A549 (cell line): Measurements from ENCODE around the gene WDR62. TPM values are rescaled to one million over a fixed set of nuclear protein-coding genes. Genes with fewer than 3 reads are reported as not detected.

ENCODE experiments used
- ATAC-seq, 2 experiments: fragments of 200-7000 bp in 1 of 2; fragments of >200 bp in 1 of 2; cut with Nextera tagmentation in 1 of 2; cut with Tn5 transposase in 1 of 2; 3 replicates each; pipeline versions ENCODE4 v1.8.0 to v1.9.1; 2018 to 2020; ENCODE audit warnings: mild to moderate bottlenecking in 1 of 2, moderate library complexity in 1 of 2
- CTCF ChIA-PET: fragments of 300-600 bp; sonication (Branson Sonifier 250); formaldehyde crosslinking; extraction: SDS; loops from one replicate; lab custom pipeline; 2021; ENCODE audit warnings: antibody characterized with exemption, inconsistent platforms; lab: Yijun Ruan, JAX
- POLR2A ChIA-PET: fragments of 350-600 bp; formaldehyde crosslinking; extraction: SDS; loops from one replicate; lab custom pipeline; 2021; ENCODE audit warnings: antibody characterized with exemption, inconsistent platforms; lab: Yijun Ruan, JAX
- DNase-seq, 2 experiments: peaks; one replicate each; pipeline versions ENCODE4 v3.0.0 to v3.0.0-alpha.2; 2011 to 2016; ENCODE audit warnings: low read depth in 1 of 2, low spot score in 1 of 2
- FAIRE-seq: peaks from 2 replicates; lab custom pipeline; 2011; peaks lifted over from hg19 to GRCh38; lab: Jason Lieb, UNC
- H3K27ac ChIP-seq, 2 experiments: fragments of >200 bp; sonication (Bioruptor Twin); formaldehyde crosslinking; 3 replicates each; pipeline ENCODE4 v1.5.1; 2016 to 2017
- H3K4me1 ChIP-seq: fragments of >200 bp; sonication (Bioruptor Twin); formaldehyde crosslinking; 3 replicates; pipeline ENCODE4 v1.6.1; 2016
- H3K4me2 ChIP-seq: fragments of >200 bp; sonication (Bioruptor Twin); formaldehyde crosslinking; 3 replicates; pipeline ENCODE4 v1.6.1; 2016
- H3K4me3 ChIP-seq: fragments of >200 bp; sonication (Bioruptor Twin); formaldehyde crosslinking; 3 replicates; pipeline ENCODE4 v1.5.1; 2016
- H3K9me3 ChIP-seq: fragments of >200 bp; sonication (Bioruptor Twin); formaldehyde crosslinking; 3 replicates; pipeline ENCODE4 v1.6.1; 2016
- CBX8 ChIP-seq: fragments of 200-600 bp; sonication (generic); IDR thresholded peaks from 2 replicates; pipeline ENCODE4 v1.6.1; 2016
- CEBPB ChIP-seq, 2 experiments: fragments of >200 bp in 1 of 2; sonication (Bioruptor Twin) in 1 of 2; formaldehyde crosslinking in 1 of 2; IDR thresholded peaks; 2 replicates each; pipeline ENCODE4 v1.6.1; 2012 to 2016
- CHD4 ChIP-seq: fragments of 200-600 bp; sonication (generic); IDR thresholded peaks from 2 replicates; pipeline ENCODE4 v1.6.1; 2016; ENCODE audit warnings: antibody characterized with exemption, mild to moderate bottlenecking, borderline replicate concordance
- EHF ChIP-seq: fragments of 250-450 bp; sonication (Bioruptor Pico); IDR thresholded peaks from 2 replicates; pipeline ENCODE4 v1.5.0; 2020; ENCODE audit warnings: mild to moderate bottlenecking
- EHMT2 ChIP-seq: fragments of 200-600 bp; sonication (generic); IDR thresholded peaks from 2 replicates; pipeline ENCODE4 v1.6.1; 2016; ENCODE audit warnings: antibody characterized with exemption, low read depth, mild to moderate bottlenecking, moderate library complexity
- ELK1 ChIP-seq: fragments of 150-350 bp; IDR thresholded peaks from 2 replicates; pipeline ENCODE4 v1.6.1; 2014; ENCODE audit warnings: low read depth, mild to moderate bottlenecking, low read length
- EP300 ChIP-seq, 2 experiments: fragments of >200 bp; sonication (Bioruptor Twin); formaldehyde crosslinking; IDR thresholded peaks; 2 replicates in 1 of 2; 3 replicates in 1 of 2; pipeline ENCODE4 v1.6.1; 2016 to 2017
- ESRRA ChIP-seq: fragments of 150-350 bp; IDR thresholded peaks from 2 replicates; pipeline ENCODE4 v1.6.1; 2014; ENCODE audit warnings: mild to moderate bottlenecking, low read length, borderline replicate concordance
- FOSB ChIP-seq: fragments of 250-450 bp; sonication (Bioruptor Pico); IDR thresholded peaks from 2 replicates; pipeline ENCODE4 v1.5.0; 2020; ENCODE audit warnings: mild to moderate bottlenecking, moderate library complexity
- FOXS1 ChIP-seq: fragments of 250-450 bp; sonication (Bioruptor Pico); IDR thresholded peaks from 2 replicates; pipeline ENCODE4 v1.5.0; 2020; ENCODE audit warnings: mild to moderate bottlenecking, moderate library complexity
- HDAC2 ChIP-seq: fragments of 200-600 bp; sonication (generic); IDR thresholded peaks from 2 replicates; pipeline ENCODE4 v1.6.1; 2016
- HEYL ChIP-seq: fragments of 250-450 bp; sonication (Bioruptor Pico); IDR thresholded peaks from 2 replicates; pipeline ENCODE4 v1.8.0; 2021; ENCODE audit warnings: mild to moderate bottlenecking, moderate library complexity
- HOXA7 ChIP-seq: fragments of 250-450 bp; sonication (Bioruptor Pico); IDR thresholded peaks from 2 replicates; pipeline ENCODE4 v1.5.0; 2020; ENCODE audit warnings: mild to moderate bottlenecking, moderate library complexity
- HOXB13 ChIP-seq: fragments of 250-450 bp; sonication (Bioruptor Pico); IDR thresholded peaks from 2 replicates; pipeline ENCODE4 v1.5.0; 2020; ENCODE audit warnings: low read depth, mild to moderate bottlenecking, moderate library complexity
- JUNB ChIP-seq: fragments of >200 bp; sonication (Bioruptor Twin); formaldehyde crosslinking; IDR thresholded peaks from 2 replicates; pipeline ENCODE4 v1.6.1; 2016
- MAFK ChIP-seq: fragments of 450-650 bp; IDR thresholded peaks from 2 replicates; pipeline ENCODE4 v1.6.1; 2014; ENCODE audit not compliant: partially characterized antibody
- MAZ ChIP-seq: fragments of 150-350 bp; IDR thresholded peaks from 2 replicates; pipeline ENCODE4 v1.6.1; 2014; ENCODE audit warnings: antibody characterized with exemption, low read depth, low read length, borderline replicate concordance
- MYC ChIP-seq: IDR thresholded peaks from 2 replicates; pipeline ENCODE4 v1.6.1; 2012; ENCODE audit warnings: mild to moderate bottlenecking, inconsistent platforms, low read length, improper control_type of control experiment, borderline replicate concordance
- NR3C1 ChIP-seq: fragments of >200 bp; sonication (Bioruptor Twin); formaldehyde crosslinking; IDR thresholded peaks from 3 replicates; pipeline ENCODE4 v1.6.1; 2017
- PHF8 ChIP-seq: fragments of 200-600 bp; sonication (generic); IDR thresholded peaks from 2 replicates; pipeline ENCODE4 v1.6.1; 2016; ENCODE audit warnings: low read depth, mild to moderate bottlenecking, antibody characterized with exemption, moderate library complexity, borderline replicate concordance
- POLR2AphosphoS2 ChIP-seq: conservative IDR thresholded peaks from 2 replicates; pipeline ENCODE4 v1.6.1; 2012; ENCODE audit warnings: low read length, improper control_type of control experiment, inconsistent platforms
- RAD21 ChIP-seq, 2 experiments: fragments of >200 bp in 1 of 2; sonication (Bioruptor Twin) in 1 of 2; formaldehyde crosslinking in 1 of 2; IDR thresholded peaks in 1 of 2; conservative IDR thresholded peaks in 1 of 2; 2 replicates in 1 of 2; 3 replicates in 1 of 2; pipeline ENCODE4 v1.6.1; 2012 to 2018; ENCODE audit warnings: inconsistent platforms in 1 of 2
- RARB ChIP-seq: fragments of 250-450 bp; sonication (Bioruptor Pico); IDR thresholded peaks from 2 replicates; pipeline ENCODE4 v1.8.0; 2021; ENCODE audit warnings: mild to moderate bottlenecking, moderate library complexity
- RCOR1 ChIP-seq: fragments of 150-350 bp; IDR thresholded peaks from 2 replicates; pipeline ENCODE4 v1.6.1; 2014; ENCODE audit warnings: antibody characterized with exemption, low read length, low read depth
- TFCP2L1 ChIP-seq: fragments of 250-450 bp; sonication (Bioruptor Pico); IDR thresholded peaks from 2 replicates; pipeline ENCODE4 v1.5.0; 2021; ENCODE audit warnings: mild to moderate bottlenecking
- TP53 ChIP-seq: fragments of 250-450 bp; sonication (Bioruptor Pico); IDR thresholded peaks from 2 replicates; pipeline ENCODE4 v1.5.0; 2021; ENCODE audit warnings: mild to moderate bottlenecking, moderate library complexity
- ZNF302 ChIP-seq: fragments of 250-450 bp; sonication (Bioruptor Pico); IDR thresholded peaks from 2 replicates; pipeline ENCODE4 v1.9.0; 2021; ENCODE audit warnings: inconsistent platforms, mild to moderate bottlenecking, moderate library complexity
- WGBS: methylation state at CpG from one replicate; pipeline ENCODE4 v1.1.6; 2017; ENCODE audit errors: missing lambda C conversion rate; 5-methylcytosine and 5-hydroxymethylcytosine counted together
- polyA plus RNA-seq, 4 experiments: library from polyadenylated mRNA; depleted of rRNA in 3 of 4; stranded (reverse); fragments of >200 nt; fragmentation: RNase III in 1 of 4; extraction: RNeasy Plus Mini Kit Qiagen cat#74134 plus additional on column Dnase treatment in 1 of 4; gene quantifications; 2 replicates in 3 of 4; 3 replicates in 1 of 4; pipeline ENCODE4 v1.2.3, GENCODE V29; 2011 to 2017

The WDR62 gene
- polyA plus RNA-seq, 2 of the 4 experiments (the other 2 are of a cell fraction), result 15.5 to 32.9 TPM

DNA sequence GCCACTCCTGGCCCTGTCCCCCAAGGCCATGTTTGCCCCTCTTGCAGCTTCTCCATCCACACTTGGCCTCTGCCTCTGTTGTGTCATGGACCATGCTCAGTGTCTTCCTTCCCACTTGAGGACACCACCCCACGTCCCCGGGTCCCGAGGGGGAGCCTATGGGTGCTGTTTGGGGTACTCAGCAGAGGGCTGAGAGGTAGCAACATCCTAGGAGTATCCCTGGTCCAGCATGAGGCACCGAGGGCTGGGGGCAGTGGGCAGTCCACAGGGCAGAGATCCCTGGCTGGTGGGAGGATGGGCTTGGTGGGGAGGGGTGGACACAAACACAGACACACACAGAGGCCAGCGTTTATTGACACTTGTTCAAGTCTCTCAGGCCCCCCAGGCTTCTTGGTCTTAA lies 95.9 kb downstream of the WDR62 start:
- Histone ChIP-seq H3K4me3 (no peak overlapping the region), H3K9me3 (no peaks in the 10 kb centered on the region), H3K4me2 (no peak overlapping the region), H3K4me1 (no peaks in the 10 kb centered on the region), H3K27ac (no peak overlapping the region)
- WGBS, result 82% methylated on average over 5 of the region's 5 CpGs
- no peak for TF ChIP-seq EHMT2
- TF ChIP-seq RCOR1, result no peak
- TF ChIP-seq RAD21 (conservative IDR thresholded peaks at IDR 0.05 in 1 of 2, IDR thresholded peaks at IDR 0.05 in 1 of 2), result no peak
- no peak for TF ChIP-seq EP300 (IDR thresholded peaks at IDR 0.05)
- TF ChIP-seq CEBPB (IDR thresholded peaks at IDR 0.05), result no peak
- FAIRE-seq (no peak), ATAC-seq (peak; percentile 8 to 25; a peak in 3 of 6 replicates), DNase-seq (no peak)
- POLR2A ChIA-PET, result interaction anchor here (0.7 to 1.1 kb wide), 3 partner anchors 23 to 36 kb away, joined by 3 to 4 read pairs (median 4); partner anchors contain the start of genes POLR2I and TBCB
- CTCF ChIA-PET, result interaction anchor here (0.6 to 7.2 kb wide), 4 partner anchors 21 to 90 kb away, joined by 3 to 67 read pairs (median 6); partner anchors contain the start of gene ZNF565

GRCh38 chr19:36151144-36152018 lies 96.7 kb downstream of the WDR62 start:
- WGBS, result 93% methylated on average over 46 of the region's 47 CpGs
- no peak for TF ChIP-seq PHF8
- no peak for TF ChIP-seq ZNF302
- no peak for TF ChIP-seq HDAC2
- TF ChIP-seq HOXA7, result no peak
- no peak for TF ChIP-seq MAZ
- no peak for TF ChIP-seq CEBPB (IDR thresholded peaks at IDR 0.05)
- no peak for TF ChIP-seq NR3C1
- TF ChIP-seq EHF, result no peak
- TF ChIP-seq ESRRA, result no peak
- TF ChIP-seq CBX8, result no peak
- no peak for TF ChIP-seq ELK1
- TF ChIP-seq FOSB (CRISPR knock-in tag), result no peak
- no peak for TF ChIP-seq FOXS1 (CRISPR knock-in tag)
- TF ChIP-seq RARB (CRISPR knock-in tag), result no peak
- no peak for TF ChIP-seq HEYL (CRISPR knock-in tag)
- no peak for TF ChIP-seq MYC
- no peak for TF ChIP-seq MAFK
- no peak for TF ChIP-seq HOXB13
- TF ChIP-seq CHD4, result no peak
- TF ChIP-seq JUNB, result no peak
- no peak for DNase-seq
- Histone ChIP-seq H3K4me3 (no peak overlapping the region), H3K9me3 (no peaks in the 10 kb centered on the region), H3K4me2 (no peak overlapping the region), H3K27ac (no peak overlapping the region), H3K4me1 (no peaks in the 10 kb centered on the region)
- ChIA-PET POLR2A (interaction anchor here (0.7 to 1.1 kb wide), 3 partner anchors 15 to 37 kb away, joined by 3 to 5 read pairs (median 4); partner anchors contain the start of gene POLR2I), CTCF (interaction anchor here (0.6 to 7.2 kb wide), 5 partner anchors 10 to 90 kb away, joined by 3 to 67 read pairs (median 5); partner anchors contain the start of gene ZNF565)
- ATAC-seq, result peak; percentile 8 to 10; a peak in 5 of 6 replicates
- no peak for FAIRE-seq

DNA sequence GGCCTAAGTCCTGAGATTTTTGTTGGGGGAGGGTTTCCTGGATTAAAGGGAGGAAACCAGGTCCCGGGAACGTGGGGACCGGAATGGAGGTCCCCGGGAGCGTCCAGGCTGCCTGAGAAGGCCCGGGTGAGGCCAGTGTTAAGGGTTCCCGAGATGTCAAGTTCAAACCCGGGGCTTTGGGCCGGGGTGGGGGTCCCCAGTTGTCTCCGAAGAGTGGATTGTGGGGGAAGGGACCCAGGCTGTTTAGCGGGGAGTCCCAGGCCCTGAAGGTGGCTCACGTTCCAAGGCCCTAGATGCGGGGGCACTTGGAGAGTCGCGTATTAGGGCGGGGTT lies 97.3 kb downstream of the WDR62 start:
- TF ChIP-seq POLR2AphosphoS2 (0 out of 2 replicates have a peak, but pooled peaks have one; percentile 70), TP53 (CRISPR knock-in tag) (0 out of 2 replicates have a peak, but pooled peaks have one; percentile 24), TFCP2L1 (CRISPR knock-in tag) (no peak)
- TF ChIP-seq, all 56 proteins: peak for 2
- FAIRE-seq, result no peak
- 92% methylated on average over 16 of the region's 16 CpGs for WGBS
- H3K4me3 ChIP-seq, result no peak overlapping the region
- no peak for DNase-seq
- no peak for ATAC-seq
- H3K4me1 ChIP-seq, result no peaks in the 10 kb centered on the region
- no peak overlapping the region for H3K4me2 ChIP-seq
- H3K9me3 ChIP-seq, result no peaks in the 10 kb centered on the region
- ChIA-PET POLR2A (interaction anchor here (1.0 kb wide), 1 partner anchor 16 kb away, joined by 5 read pairs; no protein-coding TSS in a partner anchor), CTCF (interaction anchor here (2.1 to 7.2 kb wide), 2 partner anchors 10 to 25 kb away, joined by 5 to 67 read pairs; no protein-coding TSS in a partner anchor)
- H3K27ac ChIP-seq, result no peak overlapping the region
